Motor neuron (in vitro differentiated cells): ENCODE data around the gene NFATC2IP. TPM values are rescaled to one million over a fixed set of nuclear protein-coding genes. Genes with fewer than 3 reads are reported as not detected.

Source experiments
- ATAC-seq, 8 experiments: fragments of 200-7000 bp; cut with Tn5 transposase; replicated peaks in 6 of 8; 2 replicates each; pipeline ENCODE4 v1.8.0; 2021; ENCODE audit warnings: mild to moderate bottlenecking in 8 of 8, moderate library complexity in 8 of 8
- H3K27ac ChIP-seq, 2 donors: fragments of 250-450 bp; sonication (Bioruptor Pico); 2 replicates each; pipeline ENCODE4 v1.9.0; 2021; ENCODE audit warnings: antibody characterized with exemption in 2 of 2, mild to moderate bottlenecking in 2 of 2, moderate library complexity in 1 of 2
- H3K4me1 ChIP-seq, 2 donors: fragments of 250-450 bp; sonication (Bioruptor Pico); replicated peaks in 1 of 2; 2 replicates each; pipeline ENCODE4 v1.6.1; 2021; ENCODE audit warnings: antibody characterized with exemption in 2 of 2, mild to moderate bottlenecking in 2 of 2, moderate library complexity in 1 of 2
- H3K4me3 ChIP-seq, 5 donors: fragments of 250-450 bp; sonication (Bioruptor Pico); 2 replicates each; pipeline ENCODE4 v1.9.0; 2021; ENCODE audit warnings: antibody characterized with exemption in 5 of 5, mild to moderate bottlenecking in 5 of 5, moderate library complexity in 4 of 5
- WGBS, 10 experiments: fragments of 450-650 bp; shearing (Covaris generic); methylation state at CpG; one replicate each; pipeline ENCODE4 v1.0.0; 2022; 5-methylcytosine and 5-hydroxymethylcytosine counted together
- in situ Hi-C, 9 experiments: fragments of 400-800 bp; cut with MboI; loops; one replicate each; pipeline ENCODE4 v1.15.0; 2021; ENCODE audit warnings: low sequenced_read_pairs in 9 of 9, low pct_unique_long_range_greater_than_20kb in 2 of 9; ENCODE audit not compliant: unreplicated experiment in 9 of 9
- total RNA-seq, 8 experiments: library from RNA; unstranded; fragments of 300-600 nt; gene quantifications; 2 replicates each; pipeline versions ENCODE4 v1.2.3 to v1.2.4, GENCODE V29; 2022

NFATC2IP gene
- total RNA-seq = 10 to 100 TPM; 10.2 to 51.7 (median 16.4) TPM

GRCh38 chr16:28950648-28951409 is at the start of gene NFATC2IP:
Gene NFATC2IP (plus strand): TSS chr16:28950937. CDS start chr16:28951012, 75 bp downstream.
- Histone ChIP-seq H3K27ac (peak within 1 kb of the TSS; percentile 56 to 61), H3K4me3 (peak within 1 kb of the TSS; percentile 73 to 93 (median 84)), H3K4me1 (peaks cover 8% of the 10 kb centered on the region in 2 donors)
- ATAC-seq = peak; percentile 89 to 97 (median 96)
- WGBS, 10 experiments = 0 to 1% (median 0%) methylated on average over 10 to 18 of the region's 79 CpGs; no CpG with 5 or more reads in 7 of the 10 experiments
- in situ Hi-C loops = loop anchor here in 1 of 9 experiments (25.0 kb wide), 1 partner anchor 664 kb away; the partner anchor contains the start of gene SBK1

- 73 to 96% (median 81%) methylated on average over 3 to 5 of the region's 15 CpGs; no CpG with 5 or more reads in 7 of the 10 experiments for WGBS, 10 experiments
- Histone ChIP-seq H3K27ac (no peak overlapping the region), H3K4me1 (no peaks in the 10 kb centered on the region), H3K4me3 (no peak overlapping the region)
- ATAC-seq = no peak
- in situ Hi-C loops = no loop called here
These were observed 48.9 kb upstream of the NFATC2IP start for GRCh38 chr16:28901862-28902261.

- Histone ChIP-seq H3K27ac (no peak overlapping the region), H3K4me1 (no peaks in the 10 kb centered on the region), H3K4me3 (no peak overlapping the region)
- WGBS, 10 experiments = no CpG with 5 or more reads among the region's 11 CpGs
- in situ Hi-C loops = no loop called here
- peak in 1 of 8 experiments; percentile 9 for ATAC-seq
These were observed 47.8 kb upstream of the NFATC2IP start for GRCh38 chr16:28902909-28903308.

GRCh38 chr16:28903344-28904042 is 47.2 kb upstream of the NFATC2IP start:
- in situ Hi-C loops = no loop called here

GRCh38 chr16:28904363-28904762 is 46.4 kb upstream of the NFATC2IP start:
- no peak overlapping the region for H3K4me3 ChIP-seq
- ATAC-seq = no peak
- no peak overlapping the region for H3K27ac ChIP-seq
- 100% methylated on average over 2 of the region's 14 CpGs; no CpG with 5 or more reads in 9 of the 10 experiments for WGBS, 10 experiments
- H3K4me1 ChIP-seq = no peaks in the 10 kb centered on the region
- in situ Hi-C loops = no loop called here

More at GRCh38 chr16:28903344-28904042, 47.2 kb upstream of the NFATC2IP start:
- Histone ChIP-seq H3K27ac (no peak overlapping the region), H3K4me3 (no peak overlapping the region), H3K4me1 (no peaks in the 10 kb centered on the region)
- peak in 1 of 8 experiments; percentile 9 for ATAC-seq
- WGBS, 10 experiments = no CpG with 5 or more reads among the region's 29 CpGs

- ATAC-seq = no peak
- H3K27ac ChIP-seq = no peak overlapping the region
- in situ Hi-C loops = no loop called here
- WGBS, 10 experiments = 50 to 60% methylated on average over 1 of the region's 16 CpGs; no CpG with 5 or more reads in 8 of the 10 experiments
- H3K4me1 ChIP-seq = no peaks in the 10 kb centered on the region
- no peak overlapping the region for H3K4me3 ChIP-seq
These were observed 45.9 kb upstream of the NFATC2IP start for GRCh38 chr16:28904828-28905227.

- in situ Hi-C loops = no loop called here
- 77% methylated on average over 3 of the region's 9 CpGs; no CpG with 5 or more reads in 9 of the 10 experiments for WGBS, 10 experiments
- ATAC-seq = peak in 2 of 8 experiments; percentile 9 to 20
- no peaks in the 10 kb centered on the region for H3K4me1 ChIP-seq
- no peak overlapping the region for H3K27ac ChIP-seq
- no peak overlapping the region for H3K4me3 ChIP-seq
These were observed 45.4 kb upstream of the NFATC2IP start for GRCh38 chr16:28905229-28905754.

- peak in 1 of 8 experiments; percentile 13 for ATAC-seq
- in situ Hi-C loops = no loop called here
- Histone ChIP-seq H3K4me3 (no peak overlapping the region), H3K4me1 (no peaks in the 10 kb centered on the region), H3K27ac (no peak overlapping the region)
- WGBS, 10 experiments = 60 to 87% (median 80%) methylated on average over 1 to 3 of the region's 24 CpGs; no CpG with 5 or more reads in 7 of the 10 experiments
These were observed 44.9 kb upstream of the NFATC2IP start for GRCh38 chr16:28905800-28906372.

GRCh38 chr16:28910086-28911031 is 40.4 kb upstream of the NFATC2IP start:
- no peak for ATAC-seq
- no peak overlapping the region for H3K4me3 ChIP-seq
- H3K27ac ChIP-seq = no peak overlapping the region
- 62 to 100% (median 91%) methylated on average over 2 to 9 of the region's 19 CpGs; no CpG with 5 or more reads in 2 of the 10 experiments for WGBS, 10 experiments
- H3K4me1 ChIP-seq = no peaks in the 10 kb centered on the region
- in situ Hi-C loops = no loop called here

GRCh38 chr16:28912558-28912957 is 38.2 kb upstream of the NFATC2IP start:
- in situ Hi-C loops = no loop called here
- no peaks in the 10 kb centered on the region for H3K4me1 ChIP-seq
- WGBS, 10 experiments = 63 to 94% (median 85%) methylated on average over 2 to 8 of the region's 12 CpGs; no CpG with 5 or more reads in 6 of the 10 experiments
- no peak overlapping the region for H3K27ac ChIP-seq
- no peak for ATAC-seq
- no peak overlapping the region for H3K4me3 ChIP-seq

GRCh38 chr16:28913946-28914724 is 36.6 kb upstream of the NFATC2IP start:
- Histone ChIP-seq H3K4me1 (no peaks in the 10 kb centered on the region), H3K4me3 (no peak overlapping the region), H3K27ac (no peak overlapping the region)
- in situ Hi-C loops = no loop called here
- 80 to 100% (median 92%) methylated on average over 2 to 5 of the region's 29 CpGs; no CpG with 5 or more reads in 7 of the 10 experiments for WGBS, 10 experiments
- ATAC-seq = no peak
